KOPT-K1 (cell line): Measurements from ENCODE around the gene NOS2.

Source experiments
- H3K27ac ChIP-seq: fragments of 200-600 bp; sonication (generic); 2 replicates; pipeline ENCODE4 v1.5.1; 2016; ENCODE audit warnings: antibody characterized with exemption, mild to moderate bottlenecking, low read depth, low read length; ENCODE audit not compliant: poor library complexity, severe bottlenecking
- H3K36me3 ChIP-seq: fragments of 200-600 bp; sonication (generic); 2 replicates; pipeline ENCODE4 v1.5.1; 2017; ENCODE audit warnings: antibody characterized with exemption, mild to moderate bottlenecking, low read length, moderate library complexity; ENCODE audit not compliant: insufficient read depth
- H3K9me3 ChIP-seq: fragments of 200-600 bp; sonication (generic); 2 replicates; pipeline ENCODE4 v1.5.1; 2017; ENCODE audit warnings: antibody characterized with exemption, low read length, mild to moderate bottlenecking; ENCODE audit not compliant: insufficient read depth, poor library complexity, severe bottlenecking

Gene NOS2

DNA sequence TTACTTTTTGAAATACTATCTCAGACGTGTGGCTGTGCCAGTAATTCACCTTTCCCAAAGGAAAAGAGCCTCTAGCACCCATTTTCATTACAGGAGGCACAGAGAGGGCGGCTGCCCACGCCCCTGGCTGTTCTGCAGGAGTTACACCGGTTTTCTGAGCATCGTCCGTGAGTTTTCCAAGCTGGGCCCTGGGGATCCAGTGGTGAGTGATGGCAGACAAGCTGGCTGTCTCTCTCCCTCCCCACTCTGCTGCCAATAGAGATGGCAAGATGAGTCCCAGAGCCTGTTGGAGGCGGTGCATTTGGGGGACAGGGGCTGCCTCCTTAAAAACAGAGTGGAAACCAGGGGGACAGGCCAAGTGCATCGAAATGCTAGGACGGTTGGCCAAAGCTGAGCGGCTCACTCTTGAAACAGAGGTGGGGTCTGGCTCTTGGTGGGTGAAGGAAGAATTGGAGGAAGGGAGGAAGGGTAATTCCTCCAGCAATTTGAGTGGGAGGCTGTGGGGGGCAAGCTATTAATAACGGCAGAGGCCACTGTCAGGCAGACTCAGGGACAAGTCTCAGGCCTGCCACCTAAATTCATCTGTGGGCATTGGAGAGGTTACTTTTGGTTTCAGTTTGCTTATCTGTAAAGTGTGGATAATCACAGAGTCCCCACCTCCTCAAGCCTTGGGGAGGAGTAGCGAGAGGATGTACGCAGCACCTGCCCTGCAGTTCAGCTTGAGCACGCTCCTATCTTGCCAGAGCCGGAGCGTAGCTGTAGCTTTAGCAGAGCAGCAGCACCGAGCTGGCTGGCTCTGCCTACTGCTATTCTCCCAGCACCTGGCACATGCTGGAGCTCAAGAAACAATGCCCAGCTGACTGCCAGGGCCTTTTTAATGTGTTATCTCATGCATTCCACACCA is 7.5 kb upstream of the NOS2 start:
- H3K27ac ChIP-seq = peak overlapping the region; percentile 79

DNA sequence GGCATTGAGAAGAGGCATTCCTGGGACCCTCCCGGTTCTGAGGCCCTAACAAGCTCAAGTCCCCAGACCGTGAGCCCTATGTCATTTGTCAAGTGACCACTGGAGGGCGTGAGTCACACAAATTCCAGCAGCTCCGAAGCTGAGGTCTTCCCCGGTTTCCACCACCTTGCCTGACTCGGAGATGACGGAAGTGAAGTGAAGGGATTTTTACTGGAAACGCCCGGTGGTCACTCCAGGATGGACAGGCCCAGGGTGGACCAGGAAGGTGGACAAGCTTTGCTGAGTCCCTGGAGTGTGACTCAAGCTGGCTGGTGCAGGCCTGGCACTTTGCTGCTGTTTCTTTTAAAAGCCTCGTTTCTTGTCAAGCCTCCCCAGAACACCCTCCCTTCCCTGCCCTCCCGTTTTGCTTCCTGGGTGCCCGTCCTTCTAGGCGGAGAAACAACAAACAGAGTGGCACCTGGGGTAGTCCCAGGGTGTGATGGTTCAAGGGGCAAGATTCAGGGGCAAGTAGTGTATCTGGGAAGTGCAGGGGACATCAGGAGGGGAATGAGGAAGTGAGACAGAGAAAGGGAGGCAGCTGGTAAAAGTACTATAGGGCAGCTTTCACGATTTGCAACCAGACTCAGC is 5.3 kb upstream of the NOS2 start:
- no peaks in the 10 kb centered on the region for H3K9me3 ChIP-seq
- H3K27ac ChIP-seq = peak overlapping the region; percentile 56
- H3K36me3 ChIP-seq = no peaks in the 10 kb centered on the region

More for the DNA sequence above, 7.5 kb upstream of the NOS2 start:
- Histone ChIP-seq H3K9me3 (no peaks in the 10 kb centered on the region), H3K36me3 (no peaks in the 10 kb centered on the region)

DNA sequence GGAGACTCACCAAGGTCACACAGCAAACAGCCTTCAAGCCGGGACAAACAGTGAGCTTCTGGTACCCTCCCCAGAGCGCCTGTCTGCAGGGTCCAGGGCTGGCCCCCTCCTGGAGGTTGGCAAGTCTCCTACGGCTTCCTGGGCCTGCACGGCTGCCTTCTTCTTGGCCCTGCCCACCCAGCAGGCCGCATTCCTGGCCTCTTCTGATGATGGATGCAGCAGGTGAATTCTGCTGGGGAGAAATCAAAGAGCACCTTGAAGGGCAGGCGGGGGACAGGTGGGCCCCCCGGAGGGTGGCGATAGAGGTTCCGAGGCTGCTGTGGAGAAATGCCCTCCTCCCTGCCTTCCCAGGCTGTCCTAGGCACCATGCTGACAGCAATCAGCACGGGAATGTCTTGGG is 3.8 kb upstream of the NOS2 start:
- H3K36me3 ChIP-seq = no peaks in the 10 kb centered on the region
- H3K27ac ChIP-seq = no peak overlapping the region
- no peaks in the 10 kb centered on the region for H3K9me3 ChIP-seq

DNA sequence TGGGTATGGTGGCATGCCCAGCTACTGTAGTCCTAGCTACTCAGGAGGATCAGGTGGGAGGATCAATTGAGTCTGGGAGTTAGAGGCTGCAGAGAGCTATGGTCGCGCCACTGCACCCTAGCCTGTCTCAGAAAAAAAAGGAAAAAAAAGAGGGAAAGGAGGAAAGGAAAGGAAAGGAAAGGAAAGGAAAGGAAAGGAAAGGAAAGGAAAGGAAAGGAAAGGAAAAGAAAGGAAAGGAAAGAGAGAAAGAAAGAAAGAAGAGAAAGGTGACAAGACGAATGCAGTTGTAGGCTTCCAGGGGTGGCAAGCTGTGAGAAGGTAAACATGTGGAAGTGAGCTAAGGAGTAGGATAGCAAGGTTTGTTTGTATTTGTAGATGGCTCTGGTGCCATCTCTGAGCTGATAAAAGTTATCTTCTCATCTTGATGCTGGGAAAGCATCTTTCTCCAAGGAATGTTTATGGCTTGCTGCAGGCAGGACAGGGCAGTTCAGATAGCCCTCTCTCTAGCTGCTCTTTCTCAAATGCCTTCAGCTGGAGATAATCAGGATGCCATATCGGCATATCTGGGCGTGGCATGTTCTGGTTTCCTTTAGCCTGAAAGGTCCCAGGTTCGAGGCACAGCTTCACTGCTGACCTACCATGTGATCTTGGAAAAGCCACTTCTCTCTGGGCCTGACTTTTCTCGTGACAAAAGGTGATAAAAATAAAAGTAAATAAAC is 2.8 kb upstream of the NOS2 start:
- Histone ChIP-seq H3K36me3 (no peaks in the 10 kb centered on the region), H3K27ac (no peak overlapping the region), H3K9me3 (no peaks in the 10 kb centered on the region)

DNA sequence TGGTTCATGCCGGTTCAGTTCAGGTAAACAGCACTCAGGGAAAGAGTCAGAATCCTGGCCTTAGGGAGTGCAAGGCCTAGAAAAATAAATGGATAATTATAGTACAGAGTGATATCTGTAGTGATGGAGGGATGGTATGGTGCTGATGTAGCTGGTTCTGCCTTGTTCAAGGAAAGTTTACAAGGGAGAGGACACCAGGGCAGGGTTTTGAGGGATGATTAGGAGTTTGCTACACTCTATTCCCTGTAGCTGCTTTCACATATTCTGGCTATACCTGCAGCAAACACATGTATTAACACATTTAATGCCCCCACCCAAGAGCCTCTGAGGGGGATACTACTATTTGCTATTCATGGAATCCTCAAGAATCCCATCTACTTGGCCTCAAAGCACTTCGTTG is 1.7 kb upstream of the NOS2 start:
- Histone ChIP-seq H3K9me3 (no peaks in the 10 kb centered on the region), H3K27ac (no peak overlapping the region), H3K36me3 (no peaks in the 10 kb centered on the region)

DNA sequence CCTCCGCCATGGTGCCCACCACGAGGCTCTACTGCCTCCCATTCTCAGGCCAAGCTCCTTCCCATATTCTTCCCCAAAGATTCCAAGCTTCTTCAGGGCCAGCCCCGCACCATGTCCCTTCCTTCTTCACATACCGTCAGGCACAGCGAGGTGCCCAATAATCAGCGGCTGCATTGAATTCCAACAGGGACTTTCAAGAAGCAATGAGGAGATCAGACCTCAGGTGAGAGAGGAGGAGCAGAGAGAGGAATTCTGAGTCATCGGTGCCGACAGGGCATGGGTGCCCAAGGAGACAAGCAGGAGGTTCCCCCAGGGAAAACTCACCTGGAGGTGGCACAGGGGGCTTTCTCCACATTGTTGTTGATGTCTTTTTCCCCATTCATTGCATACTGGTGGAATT is 2.0 kb downstream of the NOS2 start:
- no peaks in the 10 kb centered on the region for H3K36me3 ChIP-seq
- no peaks in the 10 kb centered on the region for H3K9me3 ChIP-seq
- no peak overlapping the region for H3K27ac ChIP-seq

DNA sequence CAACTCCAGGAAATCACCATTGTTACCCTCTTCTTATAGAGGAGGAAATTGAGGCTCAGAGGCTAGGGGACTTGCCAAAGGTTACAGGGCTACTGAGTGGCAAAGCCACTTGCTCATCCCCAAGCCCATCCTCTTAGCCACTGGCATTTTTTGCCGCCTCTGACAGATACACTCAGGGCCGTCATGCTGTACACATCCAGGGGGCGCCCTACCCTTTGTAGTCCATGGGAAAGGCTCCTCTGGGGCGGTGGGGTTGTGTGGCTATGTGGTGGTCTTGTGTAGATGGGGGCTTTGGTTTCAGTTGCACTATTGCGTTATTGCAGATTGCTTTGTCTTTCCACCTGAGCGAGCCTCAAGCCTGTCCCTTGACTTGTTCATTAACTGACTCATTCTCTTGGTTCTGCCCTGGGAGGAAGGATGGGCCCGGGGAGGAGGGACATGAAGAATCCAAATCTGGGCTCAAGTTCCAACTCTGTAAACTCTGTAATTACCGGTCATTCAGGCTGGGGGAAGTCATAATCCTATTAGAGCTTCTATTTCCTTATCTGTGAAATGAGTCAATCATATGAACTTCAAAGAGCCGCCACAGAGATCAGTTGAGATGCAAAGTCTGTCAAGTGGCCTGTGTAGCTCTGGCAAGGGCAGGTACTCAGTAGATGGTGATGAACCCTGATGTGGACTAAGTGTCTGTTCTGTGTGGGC is 2.8 kb downstream of the NOS2 start:
- Histone ChIP-seq H3K9me3 (no peaks in the 10 kb centered on the region), H3K27ac (no peak overlapping the region), H3K36me3 (no peaks in the 10 kb centered on the region)

DNA sequence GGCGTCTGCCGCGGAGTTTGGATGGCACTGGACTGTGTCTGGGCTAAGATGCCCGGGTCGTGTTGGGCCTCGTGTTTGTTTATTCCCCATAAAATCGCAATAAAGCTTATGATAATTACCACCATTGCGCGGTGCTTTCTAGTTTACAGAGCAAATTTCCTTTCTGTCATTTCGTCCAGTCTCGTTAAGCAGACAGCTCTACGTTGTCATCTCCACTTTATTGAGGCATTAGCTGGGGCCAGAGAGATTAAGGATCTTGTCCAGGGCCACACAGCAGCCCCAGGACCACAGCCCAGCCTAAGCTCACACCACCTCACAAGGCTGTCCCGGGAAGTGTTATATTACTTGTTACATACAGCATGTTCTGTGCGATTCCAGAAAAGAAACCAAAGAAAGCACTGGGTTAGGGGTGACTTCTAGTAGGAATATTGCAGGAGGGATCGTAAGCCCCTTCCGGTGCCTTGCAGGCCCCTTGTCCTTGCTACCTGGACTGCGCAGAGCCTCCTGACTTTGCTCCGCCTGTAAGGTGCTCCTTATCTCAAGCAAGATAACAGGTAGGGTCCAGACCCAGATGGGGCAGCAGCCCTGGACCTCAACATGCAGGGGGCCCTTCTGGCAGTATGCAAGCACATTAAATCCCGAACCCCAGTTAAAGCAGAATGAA is 6.3 kb downstream of the NOS2 start:
- no peaks in the 10 kb centered on the region for H3K36me3 ChIP-seq
- no peak overlapping the region for H3K27ac ChIP-seq
- no peaks in the 10 kb centered on the region for H3K9me3 ChIP-seq

DNA sequence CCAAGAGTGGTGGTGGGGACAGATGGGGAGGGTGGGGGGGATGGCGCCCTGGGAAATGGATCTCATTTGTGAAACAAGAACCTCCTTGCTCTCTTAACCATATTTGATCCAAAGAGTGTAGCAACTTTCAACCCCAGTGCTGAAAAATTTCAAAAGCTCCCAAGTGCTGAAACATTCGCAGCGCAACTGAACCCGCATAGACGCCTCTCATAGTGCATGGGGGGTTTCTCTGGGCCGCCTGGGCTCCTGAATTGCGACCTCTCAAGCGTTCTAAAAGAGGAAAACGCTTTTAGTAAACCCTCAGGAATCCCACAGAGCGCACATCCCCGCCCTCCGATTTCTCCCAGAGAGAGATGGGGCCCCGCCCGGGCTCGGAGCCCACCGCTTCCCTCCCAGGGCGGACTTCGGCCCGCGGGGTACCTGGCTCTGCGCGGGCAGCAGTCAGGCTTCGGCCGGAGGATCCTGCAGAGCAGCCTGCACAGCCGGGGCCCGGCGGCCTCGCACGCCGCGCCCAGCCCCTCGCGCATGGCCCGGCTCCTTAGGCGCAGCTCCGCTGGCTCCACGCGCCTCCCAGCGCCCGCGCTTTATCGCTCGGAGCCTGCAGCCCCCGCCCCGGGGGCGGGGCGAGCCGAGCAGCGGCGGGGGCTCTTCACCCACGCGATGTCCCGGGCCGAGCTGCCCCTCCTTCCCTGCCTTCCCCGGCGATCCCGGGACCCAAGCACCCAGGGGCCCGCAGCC is 7.0 kb downstream of the NOS2 start:
- no peaks in the 10 kb centered on the region for H3K36me3 ChIP-seq
- no peaks in the 10 kb centered on the region for H3K9me3 ChIP-seq
- no peak overlapping the region for H3K27ac ChIP-seq

DNA sequence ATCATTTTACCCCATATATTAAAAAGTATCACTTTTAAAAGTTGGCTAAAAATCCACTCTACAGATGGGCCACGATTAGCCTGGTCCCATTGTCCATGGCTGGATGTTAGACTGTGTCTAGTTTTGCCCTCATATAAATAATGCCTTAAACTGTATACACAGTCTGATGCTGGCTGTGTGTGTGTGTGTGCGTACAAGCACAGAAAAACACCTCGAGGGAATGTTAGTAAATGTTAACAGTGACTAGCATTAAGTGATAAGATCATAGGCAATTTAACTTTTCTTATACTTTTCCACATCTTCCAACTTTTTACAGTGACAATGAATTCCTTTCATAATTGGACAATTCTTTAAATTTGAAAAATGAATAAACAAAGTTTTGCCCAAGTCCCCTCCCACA is 8.2 kb downstream of the NOS2 start:
- no peaks in the 10 kb centered on the region for H3K36me3 ChIP-seq
- no peaks in the 10 kb centered on the region for H3K9me3 ChIP-seq
- H3K27ac ChIP-seq = no peak overlapping the region

DNA sequence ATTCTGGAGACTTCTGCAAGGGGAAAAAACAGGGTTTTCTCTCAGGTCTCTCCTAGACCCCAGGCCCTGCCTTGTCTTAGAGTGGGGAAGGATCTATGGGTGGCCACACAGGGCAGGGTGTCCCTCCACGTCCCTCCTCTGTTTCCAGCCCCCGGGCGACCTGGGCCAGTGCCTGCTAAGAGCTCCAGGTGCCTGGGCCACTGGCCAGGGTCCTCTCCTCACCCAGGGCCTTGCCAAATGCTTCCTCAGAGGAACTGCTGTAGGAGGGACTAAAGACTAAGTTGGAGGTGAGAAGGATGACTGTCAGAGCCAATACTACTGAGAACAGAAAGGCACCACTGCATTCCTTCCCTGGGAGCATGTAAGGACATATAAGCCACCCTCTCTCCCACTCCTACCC is 11.4 kb downstream of the NOS2 start:
- H3K36me3 ChIP-seq = no peaks in the 10 kb centered on the region
- no peaks in the 10 kb centered on the region for H3K9me3 ChIP-seq
- no peak overlapping the region for H3K27ac ChIP-seq

DNA sequence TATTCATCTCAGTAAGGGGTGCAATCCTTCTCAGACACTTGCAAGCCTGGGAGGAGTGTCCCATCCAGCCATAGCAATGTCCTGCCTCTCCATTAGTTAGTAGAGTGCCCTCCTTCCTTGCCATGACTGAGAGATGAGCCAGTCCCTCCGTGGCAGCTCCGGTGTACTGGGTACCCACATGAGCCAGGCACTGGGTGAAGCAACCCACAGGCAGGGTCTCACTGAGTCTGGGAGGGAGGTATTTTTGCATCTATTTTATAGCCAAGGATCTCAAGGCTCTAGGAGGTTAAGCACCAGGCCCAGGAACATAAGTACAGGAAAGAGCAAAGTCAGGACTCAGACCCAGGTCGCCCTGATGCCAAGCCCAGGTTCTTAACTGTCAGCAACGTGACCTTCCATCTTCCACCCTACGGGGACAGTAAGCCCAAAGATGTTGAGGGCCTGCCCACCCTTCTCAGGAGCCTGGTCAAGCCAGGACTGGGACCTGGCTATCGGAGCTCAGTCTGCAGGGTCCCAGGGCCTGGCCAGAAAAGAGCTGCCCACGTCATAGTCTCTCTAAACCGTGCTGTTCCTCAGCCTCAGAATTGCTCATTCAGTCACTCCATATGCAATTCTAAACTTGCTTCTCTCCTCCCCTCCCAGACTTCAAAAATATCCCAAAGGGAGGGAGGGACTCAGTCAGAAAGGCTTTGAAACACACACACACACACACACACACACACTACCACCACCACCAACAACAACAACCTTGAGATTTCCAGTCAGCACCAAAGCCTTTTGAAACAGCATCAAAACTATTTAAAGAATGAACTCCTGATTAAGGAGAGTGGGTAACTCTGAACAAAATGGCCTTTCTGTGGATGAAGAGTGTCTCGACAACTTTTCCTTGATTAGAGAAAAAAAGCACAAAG is 16.6 kb downstream of the NOS2 start:
- H3K9me3 ChIP-seq = no peaks in the 10 kb centered on the region
- H3K36me3 ChIP-seq = no peaks in the 10 kb centered on the region
- no peak overlapping the region for H3K27ac ChIP-seq

DNA sequence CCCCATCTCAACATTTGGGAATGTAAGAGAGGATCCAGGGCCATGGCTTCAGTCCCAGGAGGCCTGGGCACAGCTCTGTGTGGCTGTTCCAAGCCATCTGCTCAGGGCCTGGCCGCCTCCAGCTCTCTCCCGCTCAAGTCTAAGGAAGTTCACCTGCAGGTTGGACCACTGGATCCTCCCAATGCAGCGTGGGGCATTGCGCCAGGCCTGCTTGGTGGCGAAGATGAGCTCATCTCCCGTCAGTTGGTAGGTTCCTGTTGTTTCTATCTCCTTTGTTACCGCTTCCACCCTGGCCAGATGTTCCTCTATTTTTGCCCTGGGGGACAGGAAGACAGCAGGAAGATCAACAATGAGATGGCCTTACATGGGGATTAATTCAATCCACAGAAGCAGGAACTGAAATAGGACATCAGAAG is 17.5 kb downstream of the NOS2 start:
- H3K27ac ChIP-seq = no peak overlapping the region
- H3K36me3 ChIP-seq = no peaks in the 10 kb centered on the region
- H3K9me3 ChIP-seq = no peaks in the 10 kb centered on the region
